Mesenchymal stem cell (in vitro differentiated cells and primary cell): ENCODE results near the gene MAP2K6.

Experiments
- DNase-seq: peaks from one replicate; pipeline ENCODE4 v3.0.0-alpha.2; 2013
- H2AFZ ChIP-seq: one replicate; pipeline ENCODE4 v1.6.1; 2013; ENCODE audit warnings: low read depth, mild to moderate bottlenecking, control low read depth, inconsistent platforms, low read length, moderate library complexity
- H2AK5ac ChIP-seq: 2 replicates; pipeline ENCODE4 v1.6.1; 2013; ENCODE audit warnings: low read length, moderate library complexity, mild to moderate bottlenecking, inconsistent platforms; ENCODE audit not compliant: severe bottlenecking
- H2BK120ac ChIP-seq: one replicate; pipeline ENCODE4 v1.6.1; 2013; ENCODE audit warnings: low read depth, mild to moderate bottlenecking, inconsistent platforms, low read length, moderate library complexity
- H2BK12ac ChIP-seq, 2 experiments: one replicate each; pipeline ENCODE4 v1.6.1; 2013; ENCODE audit warnings: inconsistent platforms in 2 of 2, low read length in 2 of 2, mild to moderate bottlenecking in 2 of 2, moderate library complexity in 2 of 2, control low read depth in 1 of 2
- H2BK15ac ChIP-seq: one replicate; pipeline ENCODE4 v1.6.1; 2013; ENCODE audit warnings: mild to moderate bottlenecking, low read depth, inconsistent platforms; ENCODE audit not compliant: poor library complexity, severe bottlenecking
- H2BK5ac ChIP-seq: 2 replicates; pipeline ENCODE4 v1.6.1; 2013; ENCODE audit warnings: low read depth, mild to moderate bottlenecking, low read length, control low read depth, inconsistent platforms; ENCODE audit not compliant: poor library complexity, severe bottlenecking
- H3K14ac ChIP-seq, 2 experiments: one replicate each; pipeline ENCODE4 v1.6.1; 2013; ENCODE audit warnings: inconsistent platforms in 2 of 2, low read length in 2 of 2, control low read depth in 1 of 2, mild to moderate bottlenecking in 1 of 2, moderate library complexity in 1 of 2
- H3K18ac ChIP-seq, 2 experiments: one replicate each; pipeline ENCODE4 v1.6.1; 2013; ENCODE audit warnings: inconsistent platforms in 2 of 2, low read length in 2 of 2, control low read depth in 1 of 2, low read depth in 1 of 2, mild to moderate bottlenecking in 1 of 2
- H3K23ac ChIP-seq, 2 experiments: one replicate each; pipeline ENCODE4 v1.6.1; 2013; ENCODE audit warnings: inconsistent platforms in 2 of 2, low read length in 2 of 2, mild to moderate bottlenecking in 2 of 2, moderate library complexity in 2 of 2, control low read depth in 1 of 2
- H3K27ac ChIP-seq: 2 replicates; pipeline ENCODE4 v1.5.1; 2013; ENCODE audit warnings: mild to moderate bottlenecking, moderate library complexity, low read length, control low read depth, inconsistent platforms; ENCODE audit not compliant: poor library complexity, severe bottlenecking
- H3K27me3 ChIP-seq, 2 experiments: 2 replicates each; pipeline versions ENCODE4 v1.6.1 to v1.7.0; 2013; ENCODE audit warnings: low read length in 2 of 2, mild to moderate bottlenecking in 2 of 2, moderate library complexity in 2 of 2, control low read depth in 1 of 2, inconsistent platforms in 1 of 2; ENCODE audit not compliant: control insufficient read depth in 1 of 2, insufficient read depth in 1 of 2
- H3K36me3 ChIP-seq, 2 experiments: 2 replicates each; pipeline versions ENCODE4 v1.6.1 to v1.7.0; 2013; ENCODE audit warnings: low read length in 2 of 2, control low read depth in 1 of 2, inconsistent platforms in 1 of 2, low read depth in 1 of 2, mild to moderate bottlenecking in 1 of 2; ENCODE audit not compliant: insufficient read depth in 2 of 2, control insufficient read depth in 1 of 2
- H3K4ac ChIP-seq, 2 experiments: one replicate each; pipeline ENCODE4 v1.6.1; 2013; ENCODE audit warnings: inconsistent platforms in 2 of 2, low read length in 2 of 2, mild to moderate bottlenecking in 2 of 2, moderate library complexity in 2 of 2, control low read depth in 1 of 2, low read depth in 1 of 2
- H3K4me1 ChIP-seq: 2 replicates; pipeline ENCODE4 v1.6.1; 2013; ENCODE audit warnings: low read depth, low read length, control low read depth; ENCODE audit not compliant: control insufficient read depth, insufficient read depth
- H3K4me2 ChIP-seq: 2 replicates; pipeline ENCODE4 v1.6.1; 2013; ENCODE audit warnings: low read length, mild to moderate bottlenecking, inconsistent platforms; ENCODE audit not compliant: poor library complexity, severe bottlenecking
- H3K4me3 ChIP-seq, 2 experiments: 2 replicates each; pipeline versions ENCODE4 v1.5.1 to v1.7.0; 2013; ENCODE audit warnings: low read length in 2 of 2, mild to moderate bottlenecking in 2 of 2, control low read depth in 1 of 2, low read depth in 1 of 2; ENCODE audit not compliant: insufficient read depth in 1 of 2
- H3K79me1 ChIP-seq: replicated peaks from 2 replicates; pipeline ENCODE4 v1.6.1; 2013; ENCODE audit warnings: mild to moderate bottlenecking, control low read depth, low read length, inconsistent platforms; ENCODE audit not compliant: poor library complexity, severe bottlenecking
- H3K9ac ChIP-seq: 2 replicates; pipeline ENCODE4 v1.7.0; 2013; ENCODE audit warnings: mild to moderate bottlenecking, low read length, moderate library complexity
- H3K9me3 ChIP-seq: 2 replicates; pipeline ENCODE4 v1.7.0; 2013; ENCODE audit warnings: mild to moderate bottlenecking, low read length; ENCODE audit not compliant: control insufficient read depth
- H4K8ac ChIP-seq: one replicate; pipeline ENCODE4 v1.6.1; 2013; ENCODE audit warnings: inconsistent platforms, mild to moderate bottlenecking, low read length, moderate library complexity
- H4K91ac ChIP-seq: one replicate; pipeline ENCODE4 v1.6.1; 2013; ENCODE audit warnings: mild to moderate bottlenecking, low read length, inconsistent platforms
- WGBS: methylation state at CpG from one replicate; pipeline ENCODE4 v1.1.7; 2013; ENCODE audit warnings: mixed read lengths; 5-methylcytosine and 5-hydroxymethylcytosine counted together

MAP2K6 gene

DNA sequence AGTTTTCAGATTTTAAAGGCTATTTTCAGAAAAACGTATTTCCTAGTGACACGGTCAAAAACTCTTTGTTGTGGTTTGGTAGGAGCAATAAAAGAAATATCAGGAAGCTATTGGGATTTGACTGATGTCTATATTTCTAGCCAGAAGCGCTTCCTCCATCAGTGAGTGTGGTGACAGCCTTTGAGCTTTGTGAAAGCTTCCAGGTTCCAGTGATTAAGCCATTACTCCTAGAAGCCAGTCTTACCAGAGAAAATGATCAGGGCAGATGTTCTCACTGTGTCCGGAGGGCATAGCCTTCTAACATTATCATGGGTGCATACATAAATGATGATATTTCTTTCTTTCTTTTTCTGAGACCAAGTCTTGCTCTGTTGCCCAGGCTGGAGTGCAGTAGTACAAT, 39.6 kb downstream of the MAP2K6 start:
- Histone ChIP-seq H3K27ac (no peak overlapping the region), H2BK5ac (no peak overlapping the region), H3K18ac (no peak overlapping the region), H3K14ac (no peak overlapping the region), H3K4ac (no peak overlapping the region), H3K79me1 (peaks cover 5% of the 10 kb centered on the region), H2AFZ (no peak overlapping the region), H3K4me2 (no peak overlapping the region), H4K8ac (no peak overlapping the region), H2BK15ac (no peak overlapping the region), H2BK120ac (no peak overlapping the region), H3K27me3 (no peaks in the 10 kb centered on the region), H3K23ac (no peak overlapping the region), H3K4me3 (no peak overlapping the region), H3K9me3 (no peaks in the 10 kb centered on the region), H2BK12ac (no peak overlapping the region), H3K9ac (no peak overlapping the region), H3K36me3 (no peaks in the 10 kb centered on the region), H2AK5ac (no peak overlapping the region), H3K4me1 (no peaks in the 10 kb centered on the region), H4K91ac (no peak overlapping the region)
- WGBS, result 40% methylated on average over 3 of the region's 4 CpGs
- DNase-seq, result no peak

- Histone ChIP-seq H3K23ac (no peak overlapping the region), H3K9ac (no peak overlapping the region), H2BK5ac (no peak overlapping the region), H2BK15ac (no peak overlapping the region), H2AK5ac (no peak overlapping the region), H3K4me2 (no peak overlapping the region), H3K9me3 (no peaks in the 10 kb centered on the region), H3K27ac (no peak overlapping the region), H4K8ac (no peak overlapping the region), H4K91ac (no peak overlapping the region), H3K4me3 (no peak overlapping the region), H3K36me3 (no peaks in the 10 kb centered on the region), H3K79me1 (peaks cover 5% of the 10 kb centered on the region), H3K4ac (no peak overlapping the region), H3K27me3 (no peaks in the 10 kb centered on the region), H3K18ac (no peak overlapping the region), H3K4me1 (no peaks in the 10 kb centered on the region), H2BK120ac (no peak overlapping the region), H2BK12ac (no peak overlapping the region), H2AFZ (no peak overlapping the region), H3K14ac (no peak overlapping the region)
- DNase-seq, result no peak
- WGBS, result 83% methylated on average over 1 of the region's 1 CpG
Observed at GRCh38 chr17:69455040-69455439, 40.5 kb downstream of the MAP2K6 start.

DNA sequence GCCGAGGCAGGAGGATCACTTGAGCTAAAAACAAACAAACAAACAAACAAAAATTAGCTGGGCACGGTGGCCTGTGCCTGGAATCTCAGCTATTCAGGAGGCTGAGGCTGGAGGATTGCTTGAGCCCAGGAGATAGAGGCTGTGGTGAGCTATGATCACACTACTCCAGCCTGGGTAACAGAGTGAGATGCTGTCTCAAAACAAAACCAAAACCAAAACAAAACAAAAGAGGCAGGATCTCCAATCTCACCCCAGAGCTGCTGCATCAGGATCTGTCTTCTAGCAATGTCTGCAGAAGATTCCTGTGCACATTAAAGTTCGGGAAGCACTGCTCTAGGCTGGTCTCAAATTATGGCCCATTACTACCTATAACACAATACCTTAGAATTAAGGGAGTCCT, 43.1 kb downstream of the MAP2K6 start:
- Histone ChIP-seq H4K91ac (no peak overlapping the region), H2BK5ac (no peak overlapping the region), H3K4me3 (no peak overlapping the region), H3K9me3 (no peaks in the 10 kb centered on the region), H3K4ac (no peak overlapping the region), H2BK120ac (no peak overlapping the region), H2BK12ac (no peak overlapping the region), H3K27me3 (no peaks in the 10 kb centered on the region), H3K4me2 (no peak overlapping the region), H4K8ac (peak overlapping the region; percentile 9), H2AFZ (no peak overlapping the region), H3K79me1 (peaks cover 4% of the 10 kb centered on the region), H3K23ac (no peak overlapping the region), H2AK5ac (no peak overlapping the region), H3K4me1 (peaks cover 1% of the 10 kb centered on the region), H2BK15ac (no peak overlapping the region), H3K27ac (no peak overlapping the region), H3K36me3 (no peaks in the 10 kb centered on the region), H3K14ac (no peak overlapping the region), H3K9ac (no peak overlapping the region), H3K18ac (no peak overlapping the region)
- WGBS, result 77% methylated on average over 2 of the region's 3 CpGs
- DNase-seq, result no peak

GRCh38 chr17:69460963-69461922, 46.7 kb downstream of the MAP2K6 start:
- Histone ChIP-seq H3K18ac (peak overlapping the region in 1 of 2 experiments; percentile 7), H3K79me1 (peaks cover 4% of the 10 kb centered on the region), H3K9me3 (no peaks in the 10 kb centered on the region), H3K14ac (no peak overlapping the region), H4K8ac (no peak overlapping the region), H2BK15ac (no peak overlapping the region), H3K9ac (no peak overlapping the region), H3K27ac (no peak overlapping the region), H2BK5ac (no peak overlapping the region), H4K91ac (no peak overlapping the region), H2AK5ac (no peak overlapping the region), H3K4me3 (no peak overlapping the region), H3K27me3 (no peaks in the 10 kb centered on the region), H2BK12ac (no peak overlapping the region), H3K4ac (no peak overlapping the region), H3K4me1 (peaks cover 1% of the 10 kb centered on the region), H3K36me3 (no peaks in the 10 kb centered on the region), H3K23ac (no peak overlapping the region), H2AFZ (no peak overlapping the region), H3K4me2 (no peak overlapping the region), H2BK120ac (no peak overlapping the region)
- DNase-seq, result no peak
- 84% methylated on average over 12 of the region's 12 CpGs for WGBS
